Measurements from ENCODE around the gene TCL1B. TPM values are rescaled to one million over a fixed set of nuclear protein-coding genes. Genes with fewer than 3 reads are reported as not detected.

The TCL1B gene
- total and polyA plus RNA-seq, 2 donors (not counting 3 experiments of a cell fraction or from before 2014, with no cell fraction given), result not detected

DNA sequence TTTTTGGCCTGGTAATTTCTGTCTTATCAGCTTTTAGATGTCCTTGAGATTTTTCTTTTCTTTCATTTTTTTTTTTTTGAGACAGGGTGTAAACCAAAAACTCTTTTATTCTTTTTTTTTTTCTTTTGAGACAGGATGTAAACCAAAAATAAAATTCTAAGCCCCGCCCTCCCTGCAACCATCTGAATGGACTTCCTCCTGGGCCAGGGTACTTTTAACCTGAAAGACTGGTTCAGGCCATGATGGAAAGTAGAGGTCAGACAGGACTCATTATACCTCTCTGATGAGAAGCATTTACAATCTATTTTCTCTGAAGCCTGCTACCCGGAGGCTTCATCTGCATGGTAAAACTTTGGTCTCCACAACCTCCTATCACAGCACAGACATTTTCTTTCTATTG, 33.5 kb upstream of the TCL1B start:
- no peaks in the 10 kb centered on the region for H3K9me3 ChIP-seq (replicated peaks; ENCODE audit: control insufficient read depth, insufficient read depth, low read length)
- FAIRE-seq (no peak), DNase-seq (ENCODE audit: low read depth, low spot score) (no peak)
- H3K9me1 ChIP-seq (replicated peaks; ENCODE audit: control insufficient read depth, extremely low read depth, insufficient read depth, low read length), result no peaks in the 10 kb centered on the region
- H2AFZ ChIP-seq (ENCODE audit: low read depth, low read length), result no peak overlapping the region
- H3K79me2 ChIP-seq (ENCODE audit: control insufficient read depth, insufficient read depth, low read length), result no peaks in the 10 kb centered on the region
- ChIA-PET POLR2A (no interaction called here), CTCF (no interaction called here)
- H3K27me3 ChIP-seq (ENCODE audit: control insufficient read depth in 2 of 2, insufficient read depth in 2 of 2, low read length in 2 of 2), result no peaks in the 10 kb centered on the region
- TF ChIP-seq, protein P1, sequence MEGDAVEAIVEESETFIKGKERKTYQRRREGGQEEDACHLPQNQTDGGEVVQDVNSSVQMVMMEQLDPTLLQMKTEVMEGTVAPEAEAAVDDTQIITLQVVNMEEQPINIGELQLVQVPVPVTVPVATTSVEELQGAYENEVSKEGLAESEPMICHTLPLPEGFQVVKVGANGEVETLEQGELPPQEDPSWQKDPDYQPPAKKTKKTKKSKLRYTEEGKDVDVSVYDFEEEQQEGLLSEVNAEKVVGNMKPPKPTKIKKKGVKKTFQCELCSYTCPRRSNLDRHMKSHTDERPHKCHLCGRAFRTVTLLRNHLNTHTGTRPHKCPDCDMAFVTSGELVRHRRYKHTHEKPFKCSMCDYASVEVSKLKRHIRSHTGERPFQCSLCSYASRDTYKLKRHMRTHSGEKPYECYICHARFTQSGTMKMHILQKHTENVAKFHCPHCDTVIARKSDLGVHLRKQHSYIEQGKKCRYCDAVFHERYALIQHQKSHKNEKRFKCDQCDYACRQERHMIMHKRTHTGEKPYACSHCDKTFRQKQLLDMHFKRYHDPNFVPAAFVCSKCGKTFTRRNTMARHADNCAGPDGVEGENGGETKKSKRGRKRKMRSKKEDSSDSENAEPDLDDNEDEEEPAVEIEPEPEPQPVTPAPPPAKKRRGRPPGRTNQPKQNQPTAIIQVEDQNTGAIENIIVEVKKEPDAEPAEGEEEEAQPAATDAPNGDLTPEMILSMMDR (IDR thresholded peaks at IDR 0.05; ENCODE audit: extremely low read depth in 1 of 2, insufficient read depth in 1 of 2, low read depth in 1 of 2, low read length in 2 of 2), result no peak
- BruUV-seq (replicated peaks), result no TSS peak
- no peaks in the 10 kb centered on the region for H3K4me1 ChIP-seq (ENCODE audit: control insufficient read depth, extremely low read depth, insufficient read depth, low read length)
- dilution Hi-C loops (cut with MboI; ENCODE audit: extremely low pct_ligation_motif_present, low sequenced_read_pairs), result no loop called here
- intact Hi-C loops (cut with micrococcal nuclease), result no loop called here
- no peak overlapping the region for H3K27ac ChIP-seq (ENCODE audit: insufficient read depth, low read depth, low read length)
- no peaks in the 10 kb centered on the region for H4K20me1 ChIP-seq (replicated peaks; ENCODE audit: control insufficient read depth, extremely low read depth, insufficient read depth, low read length)
- no peaks in the 10 kb centered on the region for H3K36me3 ChIP-seq (ENCODE audit: control insufficient read depth in 2 of 2, extremely low read depth in 1 of 2, insufficient read depth in 2 of 2, low read length in 2 of 2)
- H3K4me3 ChIP-seq (replicated peaks in 1 of 3; ENCODE audit: insufficient read depth in 1 of 3, low read depth in 1 of 3, low read length in 3 of 3), result no peak overlapping the region
- H3K9ac ChIP-seq (replicated peaks; ENCODE audit: extremely low read depth, insufficient read depth, low read length), result no peak overlapping the region
- no peak overlapping the region for H3K4me2 ChIP-seq (ENCODE audit: insufficient read depth, low read length)

DNA sequence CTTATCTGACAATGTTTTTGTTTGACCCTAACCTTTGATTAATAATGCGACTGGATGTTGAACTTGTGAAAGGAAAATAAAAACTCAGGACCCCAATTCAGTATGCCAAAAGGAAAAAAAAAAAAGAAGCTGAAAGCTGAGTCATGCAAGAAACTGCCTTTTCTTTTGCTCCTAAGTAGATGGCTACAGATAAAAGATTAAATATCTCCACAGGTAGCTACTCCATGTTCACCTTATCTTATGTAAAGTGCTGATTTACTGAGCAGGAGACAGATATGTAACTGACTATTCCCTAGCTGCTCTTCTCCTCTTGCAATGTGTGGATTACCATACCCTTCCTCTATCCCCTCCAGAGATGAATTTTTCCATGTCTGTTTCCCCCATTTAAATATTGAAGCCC, 30.8 kb upstream of the TCL1B start:
- H3K4me3 ChIP-seq (replicated peaks in 1 of 3; ENCODE audit: insufficient read depth in 1 of 3, low read depth in 1 of 3, low read length in 3 of 3), result no peak overlapping the region
- dilution Hi-C loops (cut with MboI; ENCODE audit: extremely low pct_ligation_motif_present, low sequenced_read_pairs) (no loop called here), intact Hi-C loops (cut with micrococcal nuclease) (no loop called here)
- no peak overlapping the region for H3K27ac ChIP-seq (ENCODE audit: insufficient read depth, low read depth, low read length)
- no TSS peak for BruUV-seq (replicated peaks)
- H3K36me3 ChIP-seq (ENCODE audit: control insufficient read depth in 2 of 2, extremely low read depth in 1 of 2, insufficient read depth in 2 of 2, low read length in 2 of 2), result no peaks in the 10 kb centered on the region
- CTCF ChIA-PET, result no interaction called here
- POLR2A ChIA-PET, result no interaction called here
- no peaks in the 10 kb centered on the region for H3K9me3 ChIP-seq (replicated peaks; ENCODE audit: control insufficient read depth, insufficient read depth, low read length)
- DNase-seq (ENCODE audit: low read depth, low spot score) (no peak), FAIRE-seq (no peak)
- no peaks in the 10 kb centered on the region for H3K4me1 ChIP-seq (ENCODE audit: control insufficient read depth, extremely low read depth, insufficient read depth, low read length)
- H3K27me3 ChIP-seq (ENCODE audit: control insufficient read depth in 2 of 2, insufficient read depth in 2 of 2, low read length in 2 of 2), result no peaks in the 10 kb centered on the region
- no peaks in the 10 kb centered on the region for H3K9me1 ChIP-seq (replicated peaks; ENCODE audit: control insufficient read depth, extremely low read depth, insufficient read depth, low read length)
- no peak overlapping the region for H3K9ac ChIP-seq (replicated peaks; ENCODE audit: extremely low read depth, insufficient read depth, low read length)
- no peak overlapping the region for H3K4me2 ChIP-seq (ENCODE audit: insufficient read depth, low read length)
- H4K20me1 ChIP-seq (replicated peaks; ENCODE audit: control insufficient read depth, extremely low read depth, insufficient read depth, low read length), result no peaks in the 10 kb centered on the region
- no peak for TF ChIP-seq FOS (IDR thresholded peaks at IDR 0.05; ENCODE audit: borderline replicate concordance, insufficient read depth, low read length)
- TF ChIP-seq, protein P2, sequence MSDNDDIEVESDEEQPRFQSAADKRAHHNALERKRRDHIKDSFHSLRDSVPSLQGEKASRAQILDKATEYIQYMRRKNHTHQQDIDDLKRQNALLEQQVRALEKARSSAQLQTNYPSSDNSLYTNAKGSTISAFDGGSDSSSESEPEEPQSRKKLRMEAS (IDR thresholded peaks at IDR 0.05; ENCODE audit: insufficient read depth, insufficient read length), result no peak
- TF ChIP-seq JUN (IDR thresholded peaks at IDR 0.05; ENCODE audit: borderline replicate concordance, insufficient read depth, insufficient read length, low read depth), result no peak
- TF ChIP-seq MYC (IDR thresholded peaks at IDR 0.05; ENCODE audit: low read depth, low read length), result no peak
- TF ChIP-seq EZH2 (IDR thresholded peaks at IDR 0.05; ENCODE audit: borderline replicate concordance, low read depth, low read length, severe bottlenecking), result no peak
- TF ChIP-seq GATA2 (IDR thresholded peaks at IDR 0.05; ENCODE audit: insufficient read depth, insufficient read length, low read depth, low read length), result no peak
- no peak for TF ChIP-seq POLR2AphosphoS5 (IDR thresholded peaks at IDR 0.05; ENCODE audit: insufficient read depth, low read depth, low read length)
- no peak for TF ChIP-seq POLR2A (IDR thresholded peaks at IDR 0.05; ENCODE audit: low read depth, low read length)
- TF ChIP-seq, protein P1 (IDR thresholded peaks at IDR 0.05; ENCODE audit: extremely low read depth in 1 of 2, insufficient read depth in 1 of 2, low read depth in 1 of 2, low read length in 2 of 2), result no peak
- no peaks in the 10 kb centered on the region for H3K79me2 ChIP-seq (ENCODE audit: control insufficient read depth, insufficient read depth, low read length)
- H2AFZ ChIP-seq (ENCODE audit: low read depth, low read length), result no peak overlapping the region

Measured in endothelial cell of umbilical vein (primary cell).